ENCODE data around the gene CEP43. TPM values are rescaled to one million over a fixed set of nuclear protein-coding genes. Genes with fewer than 3 reads are reported as not detected.
A peak's percentile ranks its signal among the peaks of the same experiment; 100 is the strongest.

CEP43 gene
- total and polyA plus RNA-seq, 2 of the 8 experiments (the other 6 are each of a cell fraction or from before 2014, with no cell fraction given) = 12.0 to 31.2 TPM

DNA sequence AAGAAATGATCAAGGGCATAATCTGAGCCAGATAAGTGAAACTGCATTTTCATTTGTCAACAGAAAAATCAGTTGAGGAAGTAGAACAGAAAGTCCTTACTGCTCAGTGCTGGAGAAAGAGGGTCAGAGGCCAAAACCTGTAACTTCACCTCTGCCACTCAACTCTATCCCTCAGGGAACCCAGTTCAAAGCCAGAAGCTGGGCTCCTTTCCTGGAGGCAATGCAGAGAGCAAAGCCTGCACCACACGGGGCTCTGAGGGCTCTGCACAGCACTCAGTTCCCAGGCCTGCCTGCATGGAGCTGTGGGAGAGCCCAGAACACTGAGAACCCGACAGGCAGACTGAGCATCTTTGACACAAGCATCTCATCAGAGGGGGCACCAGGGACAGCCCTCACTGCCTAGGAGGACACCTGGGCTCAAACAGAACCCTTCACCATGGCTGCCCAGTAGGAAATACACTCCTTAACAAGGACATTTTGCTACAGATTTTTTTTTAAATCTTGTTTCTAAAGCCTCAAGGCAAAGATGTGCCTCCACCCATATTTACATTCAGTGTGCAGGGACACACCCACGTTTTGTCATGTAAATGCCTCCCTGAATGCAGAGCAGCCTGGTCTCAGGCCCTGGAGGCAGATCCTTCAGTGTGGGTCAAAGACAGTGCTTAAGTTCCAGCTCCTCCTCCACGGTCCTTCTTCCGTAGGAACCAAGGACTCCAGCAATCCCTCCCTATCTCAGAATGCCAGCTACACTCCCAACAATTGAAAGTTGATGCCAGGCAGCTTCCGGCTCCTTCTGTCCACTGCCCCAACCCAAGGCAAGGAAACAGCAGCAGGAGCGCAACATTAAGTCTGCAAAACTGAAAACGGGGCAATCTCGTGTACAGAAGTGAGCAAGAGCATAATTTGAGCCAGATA lies 49.4 kb upstream of the CEP43 start:
- H2BK15ac ChIP-seq (ENCODE audit: low read length) = no peak overlapping the region; the same call in 1 of the 2 replicates
- no peak overlapping the region for H3K18ac ChIP-seq (ENCODE audit: extremely low read depth, low read length)
- TF ChIP-seq CBX8 (IDR thresholded peaks at IDR 0.05; ENCODE audit: borderline replicate concordance, low read depth, low read length) = no peak
- H4K20me1 ChIP-seq (replicated peaks in 1 of 2; ENCODE audit: control insufficient read depth in 1 of 2, insufficient read depth in 2 of 2, low read length in 2 of 2) = peaks cover 0 to 2% of the 10 kb centered on the region in 2 experiments
- 83% methylated on average over 9 of the region's 9 CpGs; no CpG with 5 or more reads in 1 of the 2 experiments for WGBS, 2 experiments (ENCODE audit: extremely low coverage in 1 of 2, insufficient coverage in 1 of 2, insufficient read length in 1 of 2, insufficient replicate concordance in 2 of 2, low coverage in 1 of 2, low lambda C conversion rate in 2 of 2, missing lambda C conversion rate in 1 of 2)
- H3K79me1 ChIP-seq (ENCODE audit: low read depth, low read length) = peaks cover 3% of the 10 kb centered on the region
- H4K5ac ChIP-seq (ENCODE audit: insufficient read length, low read depth, low read length) = no peak overlapping the region
- peaks cover 0 to 19% (median 7%) of the 10 kb centered on the region in 4 experiments; a peak in 3 of 8 replicates for H3K36me3 ChIP-seq (ENCODE audit: control insufficient read depth in 2 of 4, insufficient read depth in 4 of 4, low read length in 3 of 4)
- POLR2A ChIA-PET (ENCODE audit: partially characterized antibody) = interaction anchor here (0.9 to 2.3 kb wide), 2 partner anchors 49 to 96 kb away, joined by 3 to 6 read pairs; partner anchors contain the start of gene CEP43
- no peak overlapping the region for H4K8ac ChIP-seq (ENCODE audit: extremely low read depth, insufficient read depth, low read length)
- DNase-seq (ENCODE audit: low read depth in 1 of 2, low spot score in 2 of 2) (no peak), FAIRE-seq (no peak)
- no peak overlapping the region for H2BK20ac ChIP-seq (ENCODE audit: low read length)
- 0 out of 2 replicates have a peak overlapping the region, but pooled peaks have one; percentile 53 for H2BK12ac ChIP-seq (ENCODE audit: low read depth, low read length)
- H2AK5ac ChIP-seq (ENCODE audit: low read depth, low read length) = no peak overlapping the region
- H3K9ac ChIP-seq (replicated peaks in 1 of 4; ENCODE audit: extremely low read depth in 1 of 4, low read depth in 3 of 4, low read length in 3 of 4) = no peak overlapping the region
- H3K4me3 ChIP-seq (ENCODE audit: extremely low read depth in 1 of 4, insufficient read depth in 2 of 4, low read depth in 3 of 4, low read length in 4 of 4) = peak overlapping the region in 1 of 4 experiments; percentile 5; a peak in 1 of 8 replicates
- CTCF ChIA-PET (ENCODE audit: partially characterized antibody) = interaction anchor here (0.6 to 5.7 kb wide), 17 partner anchors 8 to 234 kb away, joined by 3 to 51 read pairs (median 4); no protein-coding TSS in a partner anchor
- H2BK5ac ChIP-seq (ENCODE audit: low read depth, low read length) = no peak overlapping the region
- H3K79me2 ChIP-seq (ENCODE audit: control insufficient read depth in 1 of 2, insufficient read depth in 2 of 2, low read length in 2 of 2) = no peaks in the 10 kb centered on the region; a peak in 1 of 4 replicates
- H3K14ac ChIP-seq (ENCODE audit: insufficient read length) = no peak overlapping the region
- peaks cover 0 to 5% (median 3%) of the 10 kb centered on the region in 4 experiments; a peak in 5 of 7 replicates for H3K4me1 ChIP-seq (replicated peaks in 1 of 4; ENCODE audit: control insufficient read depth in 3 of 4, insufficient read depth in 4 of 4, low read length in 3 of 4)
- H3K23me2 ChIP-seq (ENCODE audit: low read depth, low read length) = no peaks in the 10 kb centered on the region
- H3K4ac ChIP-seq (replicated peaks; ENCODE audit: insufficient read length, low read depth, low read length) = no peak overlapping the region
- no peak overlapping the region for H3K27ac ChIP-seq (ENCODE audit: low read depth, low read length)
- no peak overlapping the region for H2AFZ ChIP-seq (ENCODE audit: low read length)
- H3K23ac ChIP-seq (ENCODE audit: insufficient read length) = no peak overlapping the region
- H3K27me3 ChIP-seq (replicated peaks in 1 of 4; ENCODE audit: control insufficient read depth in 3 of 4, extremely low read depth in 1 of 4, insufficient read depth in 3 of 4, low read length in 3 of 4) = no peaks in the 10 kb centered on the region
- H3K4me2 ChIP-seq (ENCODE audit: insufficient read depth in 1 of 2, low read depth in 2 of 2, low read length in 2 of 2) = peak overlapping the region; percentile 32 to 41; a peak in 3 of 4 replicates
- H4K91ac ChIP-seq (replicated peaks; ENCODE audit: insufficient read length, low read length) = no peak overlapping the region
- no peak overlapping the region for H3K56ac ChIP-seq (replicated peaks; ENCODE audit: insufficient read length, low read depth, low read length)
- peaks cover 6 to 8% of the 10 kb centered on the region in 2 experiments for H3K9me3 ChIP-seq (ENCODE audit: insufficient read depth in 2 of 2, low read depth in 1 of 2, low read length in 1 of 2)
- H2BK120ac ChIP-seq (replicated peaks; ENCODE audit: low read depth, low read length) = no peak overlapping the region
